GM12878 (cell line): ENCODE data around the gene DPP3. TPM values are rescaled to one million over a fixed set of nuclear protein-coding genes. Genes with fewer than 3 reads are reported as not detected.

Experiments used
- HDAC2 ChIP-seq: fragments of 200-600 bp; sonication (generic); IDR thresholded peaks from 2 replicates; pipeline ENCODE4 v1.6.1; 2017
- KDM1A ChIP-seq: fragments of 200-600 bp; sonication (generic); IDR thresholded peaks from 2 replicates; pipeline ENCODE4 v1.6.1; 2016; ENCODE audit warnings: borderline replicate concordance
- MXI1 ChIP-seq: fragments of 150-350 bp; IDR thresholded peaks from 2 replicates; pipeline ENCODE4 v1.6.1; 2011; ENCODE audit warnings: low read depth, mild to moderate bottlenecking, inconsistent platforms, low read length, improper control_type of control experiment
- POU2F2 ChIP-seq: IDR thresholded peaks from 3 replicates; pipeline ENCODE4 v1.6.1; 2011; ENCODE audit warnings: low read depth, mild to moderate bottlenecking, low read length, borderline replicate concordance
- ZBTB40 ChIP-seq: fragments of 450-650 bp; IDR thresholded peaks from 2 replicates; pipeline ENCODE4 v1.6.1; 2016; ENCODE audit warnings: mild to moderate bottlenecking, moderate library complexity, borderline replicate concordance
- ZNF217 ChIP-seq: fragments of 450-650 bp; IDR thresholded peaks from 2 replicates; pipeline ENCODE4 v1.6.1; 2017; ENCODE audit warnings: antibody characterized with exemption, mild to moderate bottlenecking
- ZNF592 ChIP-seq: fragments of 450-650 bp; IDR thresholded peaks from 2 replicates; pipeline ENCODE4 v1.6.1; 2017; ENCODE audit warnings: mild to moderate bottlenecking, moderate library complexity
- polyA plus RNA-seq, 11 experiments: library from polyadenylated mRNA; depleted of rRNA in 4 of 11; unstranded in 6 of 11; stranded (reverse) in 5 of 11; fragments of >200 nt; fragmentation: Nextera tagmentation in 4 of 11; fragmentation: Illumina TruSeq in 1 of 11; extraction: Ambion mirVana in 4 of 11; extraction: Trizol in 1 of 11; gene quantifications; 1 replicate in 1 of 11; 2 replicates in 10 of 11; pipeline versions ENCODE4 v1.2.1 to v1.2.3, GENCODE V29; 2011 to 2016; ENCODE audit warnings: inconsistent platforms in 2 of 11, missing spikeins in 2 of 11, low read depth in 1 of 11
- total RNA-seq, 4 experiments: library from RNA; depleted of rRNA in 3 of 4; stranded (reverse); fragments of >200 nt in 3 of 4; fragmentation: Illumina TruSeq in 1 of 4; extraction: Trizol in 1 of 4; gene quantifications; 2 replicates each; pipeline versions ENCODE4 v1.2.1 to v1.2.3, GENCODE V29; 2013 to 2021
- TF ChIP-seq, protein P1 (sequence below): fragments of 450-650 bp; IDR thresholded peaks from 2 replicates; pipeline ENCODE4 v1.6.1; 2016; ENCODE audit warnings: mild to moderate bottlenecking

The DPP3 gene
- total and polyA plus RNA-seq, 10 of the 15 experiments (the other 5 are each of a cell fraction or from before 2014, with no cell fraction given) = 6.0 to 117 (median 78.1) TPM

GRCh38 chr11:66459138-66459778 is 21.0 kb upstream of the DPP3 start (continued):
- TF ChIP-seq POU2F2 (no peak), ZBTB40 (no peak), HDAC2 (no peak), ZNF592 (no peak), MXI1 (no peak), KDM1A (no peak), ZNF217 (no peak)
- TF ChIP-seq, protein P1, sequence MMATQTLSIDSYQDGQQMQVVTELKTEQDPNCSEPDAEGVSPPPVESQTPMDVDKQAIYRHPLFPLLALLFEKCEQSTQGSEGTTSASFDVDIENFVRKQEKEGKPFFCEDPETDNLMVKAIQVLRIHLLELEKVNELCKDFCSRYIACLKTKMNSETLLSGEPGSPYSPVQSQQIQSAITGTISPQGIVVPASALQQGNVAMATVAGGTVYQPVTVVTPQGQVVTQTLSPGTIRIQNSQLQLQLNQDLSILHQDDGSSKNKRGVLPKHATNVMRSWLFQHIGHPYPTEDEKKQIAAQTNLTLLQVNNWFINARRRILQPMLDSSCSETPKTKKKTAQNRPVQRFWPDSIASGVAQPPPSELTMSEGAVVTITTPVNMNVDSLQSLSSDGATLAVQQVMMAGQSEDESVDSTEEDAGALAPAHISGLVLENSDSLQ = no peak
